Stomach smooth muscle (tissue), 2 donors: Measurements from ENCODE around the gene FAM168B.
A peak's percentile ranks its signal among the peaks of the same experiment; 100 is the strongest.

Experiments
- H3K27ac ChIP-seq: one replicate; pipeline ENCODE4 v1.7.0; 2013; ENCODE audit warnings: mild to moderate bottlenecking, low read length, inconsistent platforms
- H3K27me3 ChIP-seq, 2 donors: one replicate each; pipeline ENCODE4 v1.7.0; 2013; ENCODE audit warnings: low read length in 2 of 2; ENCODE audit not compliant: insufficient read depth in 2 of 2, control insufficient read depth in 1 of 2
- H3K36me3 ChIP-seq, 2 donors: one replicate each; pipeline ENCODE4 v1.7.0; 2013; ENCODE audit warnings: low read length in 2 of 2; ENCODE audit not compliant: control insufficient read depth in 2 of 2, insufficient read depth in 2 of 2
- H3K4me1 ChIP-seq: one replicate; pipeline ENCODE4 v1.7.0; 2013; ENCODE audit warnings: low read length; ENCODE audit not compliant: control insufficient read depth, insufficient read depth
- H3K4me3 ChIP-seq, 2 donors: one replicate each; pipeline ENCODE4 v1.7.0; 2013; ENCODE audit warnings: low read length in 2 of 2
- H3K9ac ChIP-seq, 2 donors: one replicate each; pipeline ENCODE4 v1.7.0; 2013; ENCODE audit warnings: low read length in 2 of 2, mild to moderate bottlenecking in 1 of 2
- H3K9me3 ChIP-seq, 2 donors: one replicate each; pipeline ENCODE4 v1.7.0; 2013; ENCODE audit warnings: low read length in 2 of 2; ENCODE audit not compliant: control insufficient read depth in 2 of 2
- donor health status: healthy.
- donor health status: Pancreatic carcinoma.

FAM168B gene

DNA sequence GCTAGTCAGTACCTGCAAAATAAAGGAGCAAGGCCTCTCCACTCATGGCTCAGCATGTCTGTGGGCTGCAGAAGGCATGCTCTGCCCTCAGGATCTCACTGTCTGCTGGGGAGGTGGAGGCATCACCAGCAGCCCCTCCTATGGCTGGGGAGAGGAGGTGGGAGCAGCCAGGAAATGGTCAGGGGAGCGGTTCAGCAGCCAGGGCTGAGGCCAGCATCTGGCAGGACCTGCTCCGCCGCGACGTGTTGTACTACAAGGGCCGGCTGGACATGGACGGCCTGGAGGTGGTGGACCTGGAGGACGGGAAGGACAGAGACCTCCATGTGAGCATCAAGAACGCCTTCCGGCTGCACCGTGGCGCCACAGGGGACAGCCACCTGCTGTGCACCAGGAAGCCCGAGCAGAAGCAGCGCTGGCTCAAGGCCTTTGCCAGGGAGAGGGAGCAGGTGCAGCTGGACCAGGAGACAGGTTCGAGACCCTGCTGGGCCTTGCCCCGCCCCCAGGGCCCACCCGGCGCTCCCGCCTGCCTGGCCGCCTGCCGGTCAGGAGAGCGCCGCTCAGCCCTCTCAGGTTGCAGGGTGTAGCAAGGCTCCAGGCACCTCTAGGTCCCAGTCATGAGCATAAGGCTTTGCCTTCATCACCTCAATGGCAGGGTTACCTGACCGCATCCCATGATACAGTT lies 49.0 kb downstream of the FAM168B start:
- Histone ChIP-seq H3K4me3 (no peak overlapping the region), H3K9me3 (no peaks in the 10 kb centered on the region), H3K27me3 (no peaks in the 10 kb centered on the region), H3K4me1 (peaks cover 4% of the 10 kb centered on the region), H3K9ac (no peak overlapping the region), H3K27ac (no peak overlapping the region), H3K36me3 (peaks cover 13 to 26% of the 10 kb centered on the region in 2 donors)

DNA sequence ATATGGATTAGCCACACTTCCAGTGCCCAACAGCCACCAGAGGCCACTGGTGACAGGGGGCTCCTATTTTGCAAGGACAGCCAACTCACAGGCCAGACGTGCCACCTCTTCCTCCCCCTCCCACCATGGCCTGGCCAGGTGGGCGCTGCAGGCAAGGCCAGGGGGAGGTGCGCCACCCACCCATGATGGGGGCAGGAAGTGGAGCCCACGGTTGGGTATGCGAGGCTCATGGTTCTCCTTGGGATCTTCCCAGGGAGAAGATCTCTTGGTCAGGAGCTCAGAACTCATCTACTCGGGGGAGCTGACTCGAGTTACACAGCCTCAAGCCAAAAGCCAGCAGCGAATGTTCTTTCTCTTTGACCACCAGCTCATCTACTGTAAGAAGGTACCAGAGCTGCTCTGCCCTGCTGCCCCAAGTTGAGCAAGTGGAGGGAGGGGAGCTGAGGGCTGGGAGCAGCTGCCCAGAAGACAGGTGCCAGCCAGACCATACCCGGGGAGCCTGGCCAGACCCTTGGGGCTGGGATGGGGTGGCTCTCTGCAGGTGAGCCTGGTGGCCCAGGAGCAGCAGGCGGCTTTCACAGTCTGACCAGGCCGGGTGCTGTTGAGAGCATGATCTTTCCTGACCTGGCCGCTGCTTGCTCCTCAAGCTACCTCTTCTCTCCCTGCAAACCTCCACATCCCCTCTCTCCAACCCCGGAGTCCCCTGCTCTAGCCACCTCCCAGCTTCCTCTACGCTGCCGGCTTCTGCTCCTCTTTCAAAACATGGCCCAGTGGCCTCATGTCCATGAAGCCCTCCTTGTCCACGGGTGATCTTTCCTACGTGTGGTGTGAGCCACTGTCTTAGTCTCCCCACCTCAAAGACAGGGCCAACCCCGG lies 49.8 kb downstream of the FAM168B start:
- no peak overlapping the region for H3K4me3 ChIP-seq
- peaks cover 4% of the 10 kb centered on the region for H3K4me1 ChIP-seq
- H3K9ac ChIP-seq, result no peak overlapping the region
- H3K9me3 ChIP-seq, result no peaks in the 10 kb centered on the region
- no peak overlapping the region for H3K27ac ChIP-seq
- peaks cover 6 to 18% of the 10 kb centered on the region in 2 donors for H3K36me3 ChIP-seq
- H3K27me3 ChIP-seq, result no peaks in the 10 kb centered on the region

DNA sequence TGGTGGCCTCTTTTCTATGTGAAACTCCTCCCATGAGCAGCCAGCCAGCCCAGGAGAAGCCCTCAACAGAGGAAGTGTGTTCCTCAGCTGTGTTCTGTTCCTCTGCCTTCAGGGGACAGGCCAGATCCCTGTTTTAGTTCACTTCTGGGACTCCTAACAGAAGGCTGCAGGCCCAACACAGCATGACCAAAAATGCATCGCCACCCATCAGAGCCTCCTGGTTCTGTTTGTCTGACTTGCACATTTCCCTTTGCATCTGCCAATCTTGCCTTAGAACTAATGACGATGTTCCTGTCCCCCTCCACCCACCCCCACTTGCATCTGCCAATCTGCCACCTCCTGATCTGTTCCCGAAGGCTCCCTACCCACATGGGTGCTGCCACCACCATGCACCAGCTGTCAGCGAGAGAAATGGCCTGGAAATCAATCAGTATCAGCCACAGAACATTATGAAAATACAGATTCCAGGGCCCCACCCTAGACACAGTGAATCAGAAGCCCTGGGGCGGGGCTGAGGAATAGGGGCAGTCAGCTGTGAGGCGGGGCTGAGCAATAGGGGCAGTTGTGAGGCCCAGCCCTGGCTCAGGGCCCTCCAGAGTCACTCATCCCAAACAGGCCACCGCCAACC lies 51.0 kb downstream of the FAM168B start:
- H3K9me3 ChIP-seq, result no peaks in the 10 kb centered on the region
- H3K4me1 ChIP-seq, result peaks cover 4% of the 10 kb centered on the region
- H3K9ac ChIP-seq, result no peak overlapping the region
- no peak overlapping the region for H3K4me3 ChIP-seq
- H3K27ac ChIP-seq, result no peak overlapping the region
- H3K36me3 ChIP-seq, result peaks cover under 1 to 14% of the 10 kb centered on the region in 2 donors
- no peaks in the 10 kb centered on the region for H3K27me3 ChIP-seq

DNA sequence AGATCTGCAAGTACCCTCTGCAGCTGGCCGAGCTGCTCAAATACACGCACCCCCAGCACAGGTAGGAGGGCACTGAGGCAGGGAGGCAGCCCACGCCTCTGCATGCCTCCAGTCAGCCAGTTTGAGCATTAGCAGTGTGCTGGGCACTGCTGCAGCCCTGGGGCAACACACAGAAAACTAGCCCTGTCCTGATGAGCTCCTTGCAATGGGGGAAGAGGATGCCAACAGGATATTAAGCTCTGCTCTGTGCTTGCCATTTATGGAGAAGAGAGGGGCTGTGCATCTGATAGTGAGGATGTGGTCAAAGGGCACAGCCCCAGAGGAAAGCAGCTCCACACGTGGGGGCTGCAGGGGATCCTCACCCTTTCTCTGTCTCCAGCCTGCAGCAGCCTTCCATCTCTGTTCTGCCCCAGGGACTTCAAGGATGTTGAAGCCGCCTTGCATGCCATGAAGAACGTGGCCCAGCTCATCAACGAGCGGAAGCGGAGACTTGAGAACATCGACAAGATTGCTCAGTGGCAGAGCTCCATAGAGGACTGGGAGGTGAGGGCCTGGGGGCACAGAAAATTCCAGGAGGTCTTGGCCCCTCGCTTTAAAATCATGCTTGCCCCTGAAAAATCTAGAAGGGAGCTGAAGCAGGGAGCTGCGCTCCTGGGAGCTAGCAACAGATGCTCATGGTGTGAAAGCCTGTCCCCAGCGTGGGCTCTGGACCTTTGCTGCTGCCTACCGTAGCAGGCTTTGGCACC lies 51.7 kb downstream of the FAM168B start:
- H3K9ac ChIP-seq, result no peak overlapping the region
- H3K27ac ChIP-seq, result no peak overlapping the region

DNA sequence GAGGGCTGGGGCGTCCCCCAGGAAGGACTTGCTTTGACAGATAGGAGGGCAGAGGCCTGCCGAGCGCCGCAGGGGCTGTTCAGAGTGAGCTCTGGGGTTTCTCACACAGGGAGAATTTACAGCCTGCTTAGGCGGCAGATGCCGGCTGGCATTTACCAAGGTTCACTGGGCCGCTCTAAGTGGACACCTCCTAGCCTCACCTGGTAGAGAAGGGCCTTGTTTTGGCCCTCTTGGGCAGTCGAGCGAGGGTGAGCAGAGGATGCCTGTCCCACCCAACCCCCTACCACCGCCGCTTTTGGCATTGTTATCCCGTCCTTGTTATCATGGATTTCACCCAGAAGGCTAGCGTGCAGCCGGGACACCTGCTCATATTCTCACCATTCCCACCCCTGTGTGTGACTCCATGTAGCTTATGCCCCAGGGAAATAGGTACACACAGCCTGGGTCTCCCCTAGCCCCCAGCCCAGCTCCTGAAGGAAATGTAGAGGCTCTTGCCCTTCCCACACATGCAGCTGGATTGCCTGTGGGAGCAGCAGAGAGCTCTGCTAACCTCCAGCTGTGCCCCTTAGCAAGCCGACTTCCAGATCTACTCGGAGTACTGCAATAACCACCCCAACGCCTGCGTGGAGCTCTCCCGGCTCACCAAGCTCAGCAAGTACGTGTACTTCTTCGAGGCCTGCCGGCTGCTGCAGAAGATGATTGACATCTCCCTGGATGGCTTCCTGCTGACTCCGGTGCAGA lies 52.4 kb downstream of the FAM168B start:
- H3K36me3 ChIP-seq, result peaks cover 0 to 8% of the 10 kb centered on the region in 2 donors
- no peak overlapping the region for H3K4me3 ChIP-seq
- no peak overlapping the region for H3K27ac ChIP-seq
- no peaks in the 10 kb centered on the region for H3K9me3 ChIP-seq
- no peaks in the 10 kb centered on the region for H3K27me3 ChIP-seq
- no peak overlapping the region for H3K9ac ChIP-seq
- H3K4me1 ChIP-seq, result peaks cover 11% of the 10 kb centered on the region

More for the DNA sequence above, 51.7 kb downstream of the FAM168B start:
- Histone ChIP-seq H3K27me3 (no peaks in the 10 kb centered on the region), H3K4me1 (peaks cover 4% of the 10 kb centered on the region), H3K9me3 (no peaks in the 10 kb centered on the region), H3K36me3 (peaks cover 0 to 10% of the 10 kb centered on the region in 2 donors), H3K4me3 (no peak overlapping the region)

DNA sequence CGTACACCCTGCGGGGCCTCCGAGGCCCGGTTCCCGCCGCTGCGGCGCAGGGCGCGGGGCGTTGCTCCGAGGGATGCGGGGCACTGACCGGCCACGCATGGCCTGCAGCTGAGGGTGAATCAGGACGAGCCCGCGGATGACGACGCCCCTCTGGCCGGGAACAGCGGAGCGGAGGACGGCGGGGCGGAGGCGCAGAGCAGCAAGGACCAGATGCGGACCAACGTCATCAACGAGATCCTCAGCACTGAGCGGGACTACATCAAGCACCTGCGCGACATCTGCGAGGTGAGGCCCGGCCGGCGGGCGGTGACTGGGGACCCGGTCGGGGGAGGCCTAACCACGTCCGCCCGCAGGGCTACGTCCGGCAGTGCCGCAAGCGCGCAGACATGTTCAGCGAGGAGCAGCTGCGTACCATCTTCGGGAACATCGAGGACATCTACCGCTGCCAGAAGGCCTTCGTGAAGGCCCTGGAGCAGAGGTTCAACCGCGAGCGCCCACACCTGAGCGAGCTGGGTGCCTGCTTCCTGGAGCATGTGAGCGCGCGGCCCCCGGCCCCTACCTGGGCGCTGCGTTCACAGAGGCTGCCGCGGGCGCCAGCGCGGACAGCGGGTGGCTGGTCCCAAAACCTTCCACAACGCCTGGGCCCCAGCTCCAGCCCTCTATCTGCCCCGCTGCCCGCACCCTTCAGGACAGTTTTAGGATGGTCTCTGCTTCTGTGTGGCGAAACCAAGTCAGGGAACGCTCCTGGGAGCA lies 53.2 kb downstream of the FAM168B start:
- no peaks in the 10 kb centered on the region for H3K9me3 ChIP-seq
- peaks cover 0 to 5% of the 10 kb centered on the region in 2 donors for H3K36me3 ChIP-seq
- H3K9ac ChIP-seq, result no peak overlapping the region
- H3K4me3 ChIP-seq, result peak overlapping the region in 1 of 2 donors; percentile 40
- H3K27ac ChIP-seq, result no peak overlapping the region
- peaks cover 16% of the 10 kb centered on the region for H3K4me1 ChIP-seq
- no peaks in the 10 kb centered on the region for H3K27me3 ChIP-seq

DNA sequence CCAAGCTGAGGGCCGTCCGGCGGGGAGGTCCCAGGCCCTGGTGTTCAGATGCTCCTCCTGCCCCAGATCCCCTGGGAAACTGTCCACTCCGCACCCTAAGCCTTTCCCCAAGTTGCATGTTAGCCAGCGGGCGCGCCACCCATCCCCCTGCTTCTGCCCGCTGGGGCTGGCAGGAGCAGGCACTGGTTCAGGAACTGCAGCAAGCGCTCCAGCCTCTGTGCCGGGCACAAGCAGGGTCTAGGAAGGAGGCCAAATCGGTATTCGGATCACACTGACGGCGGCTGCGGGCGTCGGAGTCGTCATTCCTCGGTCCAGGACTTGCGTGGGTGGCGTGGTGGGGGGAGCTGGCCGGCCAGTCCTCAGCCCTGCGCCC lies 53.7 kb downstream of the FAM168B start:
- H3K27me3 ChIP-seq, result no peaks in the 10 kb centered on the region
- H3K4me1 ChIP-seq, result peaks cover 16% of the 10 kb centered on the region
- H3K9me3 ChIP-seq, result no peaks in the 10 kb centered on the region
- no peak overlapping the region for H3K9ac ChIP-seq
- peaks cover 0 to 3% of the 10 kb centered on the region in 2 donors for H3K36me3 ChIP-seq
- peak overlapping the region in 1 of 2 donors; percentile 40 for H3K4me3 ChIP-seq
- no peak overlapping the region for H3K27ac ChIP-seq

DNA sequence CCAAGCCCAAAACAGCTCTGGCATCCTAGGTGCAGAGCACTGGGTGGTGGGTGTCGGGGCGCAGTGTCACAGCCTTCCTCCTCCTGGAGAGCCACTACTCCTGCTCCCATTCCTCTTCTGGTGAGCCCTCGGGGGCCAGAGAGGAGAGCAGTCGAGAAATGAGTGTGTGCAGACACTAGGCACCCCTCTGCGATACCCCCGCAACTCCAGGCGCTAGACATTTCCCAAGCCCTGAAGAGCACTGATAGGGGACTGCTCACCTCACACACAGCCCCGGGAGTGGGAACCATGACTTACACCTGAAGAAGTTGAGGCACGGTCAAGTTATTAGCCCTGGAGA lies 54.2 kb downstream of the FAM168B start:
- Histone ChIP-seq H3K9me3 (no peaks in the 10 kb centered on the region), H3K9ac (no peak overlapping the region), H3K27me3 (no peaks in the 10 kb centered on the region), H3K4me1 (peaks cover 20% of the 10 kb centered on the region), H3K36me3 (peaks cover 0 to 3% of the 10 kb centered on the region in 2 donors), H3K4me3 (no peak overlapping the region), H3K27ac (no peak overlapping the region)

DNA sequence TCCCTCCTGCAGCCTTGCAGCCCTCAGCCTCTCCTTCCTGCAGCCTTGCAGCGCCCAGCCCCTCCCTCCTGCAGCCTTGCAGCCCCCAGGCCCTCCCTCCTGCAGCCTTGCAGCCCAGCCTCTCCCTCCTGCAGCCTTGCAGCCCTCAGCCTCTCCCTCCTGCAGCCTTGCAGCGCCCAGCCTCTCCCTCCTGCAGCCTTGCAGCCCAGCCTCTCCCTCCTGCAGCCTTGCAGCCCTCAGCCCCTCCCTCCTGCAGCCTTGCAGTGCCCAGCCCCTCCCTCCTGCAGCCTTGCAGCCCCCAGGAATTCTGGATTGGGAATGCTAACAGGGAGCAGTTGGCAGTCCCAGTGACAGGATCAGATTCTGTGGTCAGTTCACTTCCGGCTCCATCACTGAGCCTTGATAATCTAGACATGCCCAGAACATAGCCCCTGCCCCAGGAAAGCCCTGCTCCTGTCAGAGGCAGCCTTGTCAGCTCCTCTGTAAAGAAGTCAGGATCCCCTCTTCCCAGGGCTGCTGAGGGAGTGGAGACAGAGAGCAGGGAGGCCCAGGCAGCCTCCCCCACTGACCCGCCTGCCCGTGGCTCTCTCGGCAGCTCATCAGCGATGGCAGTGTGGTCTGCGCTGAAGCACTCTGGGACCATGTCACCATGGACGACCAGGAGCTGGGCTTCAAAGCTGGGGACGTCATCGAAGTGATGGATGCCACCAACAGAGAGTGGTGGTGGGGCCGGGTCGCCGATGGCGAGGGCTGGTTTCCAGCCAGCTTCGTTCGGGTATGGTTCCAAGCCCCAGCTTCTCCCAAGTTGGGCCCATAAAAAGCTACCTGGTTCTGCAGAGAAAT lies 54.8 kb downstream of the FAM168B start:
- Histone ChIP-seq H3K4me3 (no peak overlapping the region), H3K27me3 (no peaks in the 10 kb centered on the region), H3K9me3 (no peaks in the 10 kb centered on the region), H3K27ac (no peak overlapping the region), H3K4me1 (peaks cover 24% of the 10 kb centered on the region), H3K9ac (no peak overlapping the region), H3K36me3 (peaks cover 0 to 3% of the 10 kb centered on the region in 2 donors)
